Esophagus muscularis mucosa (tissue), 4 donors: ENCODE measurements around the gene SLC5A3.

ENCODE experiments used
- CTCF ChIP-seq, 3 experiments: fragments of 200-600 bp in 2 of 3; fragments of 450-650 bp in 1 of 3; sonication (generic) in 2 of 3; IDR thresholded peaks; one replicate each; pipeline ENCODE4 v1.5.1; 2017 to 2019; ENCODE audit warnings: antibody characterized with exemption in 3 of 3, mild to moderate bottlenecking in 2 of 3, moderate library complexity in 1 of 3
- EP300 ChIP-seq: sonication (generic); formaldehyde crosslinking; IDR thresholded peaks from one replicate; pipeline ENCODE4 v1.6.1; 2017; ENCODE audit warnings: antibody characterized with exemption
- POLR2A ChIP-seq: fragments of 450-650 bp; IDR thresholded peaks from one replicate; pipeline ENCODE4 v1.6.1; 2017; ENCODE audit warnings: antibody characterized with exemption, moderate library complexity, mild to moderate bottlenecking, low read depth
- POLR2AphosphoS5 ChIP-seq, 2 donors: sonication (generic); formaldehyde crosslinking; IDR thresholded peaks; one replicate each; pipeline ENCODE4 v1.6.1; 2017; ENCODE audit warnings: antibody characterized with exemption in 2 of 2

GRCh38 chr21:34083357-34083756 is 10.0 kb downstream of the SLC5A3 start:
- TF ChIP-seq CTCF (IDR thresholded peaks at IDR 0.05) (no peak), POLR2A (no peak), EP300 (no peak), POLR2AphosphoS5 (IDR thresholded peaks at IDR 0.05) (no peak)
